Urinary bladder (tissue), 4 donors: Measurements from ENCODE around the gene SCGN. TPM values are rescaled to one million over a fixed set of nuclear protein-coding genes. Genes with fewer than 3 reads are reported as not detected.

Source experiments
- DNase-seq: peaks from one replicate; pipeline ENCODE4 v3.0.0-alpha.2; 2015; ENCODE audit errors: extremely low spot score
- H3K27ac ChIP-seq: one replicate; pipeline ENCODE4 v1.5.1; 2013; ENCODE audit warnings: low read depth, mild to moderate bottlenecking, moderate library complexity
- H3K36me3 ChIP-seq: one replicate; pipeline ENCODE4 v1.6.1; 2013; ENCODE audit warnings: mild to moderate bottlenecking, moderate library complexity; ENCODE audit not compliant: insufficient read depth
- H3K4me1 ChIP-seq: one replicate; pipeline ENCODE4 v1.6.1; 2013; ENCODE audit warnings: mild to moderate bottlenecking, moderate library complexity; ENCODE audit not compliant: insufficient read depth
- H3K4me3 ChIP-seq: one replicate; pipeline ENCODE4 v1.5.1; 2013; ENCODE audit warnings: low read depth, low read length
- WGBS: extraction: QIAGEN DNeasy Blood & Tissue Kit; methylation state at CpG from one replicate; pipeline ENCODE4 v1.1.7; 2013; 5-methylcytosine and 5-hydroxymethylcytosine counted together
- polyA plus RNA-seq: library from polyadenylated mRNA; stranded (reverse); fragments of 200-250 nt; gene quantifications from one replicate; pipeline ENCODE4 v1.2.3, GENCODE V29; 2013
- total RNA-seq: library from RNA; depleted of rRNA; stranded (reverse); fragments of >200 nt; gene quantifications from one replicate; pipeline ENCODE4 v1.2.3, GENCODE V29; 2014
- donor health status: healthy with polysubstance abuse.
- donor health status: healthy.

SCGN gene
- total and polyA plus RNA-seq, 2 donors = 0.09 to 0.21 TPM

GRCh38 chr6:25682324-25682723 is 30.3 kb downstream of the SCGN start:
- no peak for DNase-seq
- no peaks in the 10 kb centered on the region for H3K4me1 ChIP-seq
- H3K27ac ChIP-seq = no peak overlapping the region
- H3K36me3 ChIP-seq = no peaks in the 10 kb centered on the region
- WGBS = 60% methylated on average over 4 of the region's 4 CpGs
- H3K4me3 ChIP-seq = no peak overlapping the region

GRCh38 chr6:25684565-25684964 is 32.5 kb downstream of the SCGN start:
- 67% methylated on average over 2 of the region's 2 CpGs for WGBS
- Histone ChIP-seq H3K4me3 (no peak overlapping the region), H3K36me3 (no peaks in the 10 kb centered on the region), H3K27ac (no peak overlapping the region), H3K4me1 (no peaks in the 10 kb centered on the region)
- DNase-seq = no peak

- H3K4me3 ChIP-seq = no peak overlapping the region
- H3K27ac ChIP-seq = no peak overlapping the region
- H3K4me1 ChIP-seq = no peaks in the 10 kb centered on the region
- WGBS = 67% methylated on average over 1 of the region's 1 CpG
- no peaks in the 10 kb centered on the region for H3K36me3 ChIP-seq
- DNase-seq = no peak
Observed at GRCh38 chr6:25685251-25685650, 33.2 kb downstream of the SCGN start.

GRCh38 chr6:25685896-25686295 is 33.9 kb downstream of the SCGN start:
- WGBS = 77% methylated on average over 5 of the region's 5 CpGs
- DNase-seq = no peak
- no peak overlapping the region for H3K4me3 ChIP-seq
- H3K27ac ChIP-seq = no peak overlapping the region
- no peaks in the 10 kb centered on the region for H3K36me3 ChIP-seq
- H3K4me1 ChIP-seq = no peaks in the 10 kb centered on the region

- Histone ChIP-seq H3K27ac (no peak overlapping the region), H3K4me3 (no peak overlapping the region), H3K4me1 (no peaks in the 10 kb centered on the region), H3K36me3 (no peaks in the 10 kb centered on the region)
- no peak for DNase-seq
Observed at GRCh38 chr6:25686856-25687255, 34.8 kb downstream of the SCGN start.

- no peak for DNase-seq
- Histone ChIP-seq H3K27ac (no peak overlapping the region), H3K4me1 (no peaks in the 10 kb centered on the region), H3K36me3 (no peaks in the 10 kb centered on the region), H3K4me3 (no peak overlapping the region)
- 65% methylated on average over 1 of the region's 1 CpG for WGBS
Observed at GRCh38 chr6:25689966-25690365, 38.0 kb downstream of the SCGN start.

- DNase-seq = no peak
- no peaks in the 10 kb centered on the region for H3K36me3 ChIP-seq
- H3K4me3 ChIP-seq = no peak overlapping the region
- H3K27ac ChIP-seq = no peak overlapping the region
- no peaks in the 10 kb centered on the region for H3K4me1 ChIP-seq
- 76% methylated on average over 3 of the region's 3 CpGs for WGBS
Observed at GRCh38 chr6:25691894-25692293, 39.9 kb downstream of the SCGN start.

- 53% methylated on average over 3 of the region's 3 CpGs for WGBS
- no peaks in the 10 kb centered on the region for H3K4me1 ChIP-seq
- H3K4me3 ChIP-seq = no peak overlapping the region
Observed at GRCh38 chr6:25692472-25692871, 40.5 kb downstream of the SCGN start.

GRCh38 chr6:25694366-25694765 is 42.4 kb downstream of the SCGN start:
- H3K4me1 ChIP-seq = no peaks in the 10 kb centered on the region
- H3K27ac ChIP-seq = no peak overlapping the region
- WGBS = 30% methylated on average over 4 of the region's 4 CpGs
- H3K36me3 ChIP-seq = no peaks in the 10 kb centered on the region
- no peak overlapping the region for H3K4me3 ChIP-seq
- no peak for DNase-seq

More at GRCh38 chr6:25692472-25692871, 40.5 kb downstream of the SCGN start:
- no peak overlapping the region for H3K27ac ChIP-seq
- no peak for DNase-seq
- no peaks in the 10 kb centered on the region for H3K36me3 ChIP-seq

- no peaks in the 10 kb centered on the region for H3K4me1 ChIP-seq
- no peak for DNase-seq
- no peaks in the 10 kb centered on the region for H3K36me3 ChIP-seq
- H3K27ac ChIP-seq = no peak overlapping the region
- 79% methylated on average over 2 of the region's 2 CpGs for WGBS
- H3K4me3 ChIP-seq = no peak overlapping the region
Observed at GRCh38 chr6:25695671-25696070, 43.7 kb downstream of the SCGN start.

- Histone ChIP-seq H3K4me3 (no peak overlapping the region), H3K27ac (no peak overlapping the region), H3K4me1 (no peaks in the 10 kb centered on the region), H3K36me3 (no peaks in the 10 kb centered on the region)
- WGBS = 74% methylated on average over 1 of the region's 1 CpG
- no peak for DNase-seq
Observed at GRCh38 chr6:25697537-25698340, 45.7 kb downstream of the SCGN start.

GRCh38 chr6:25698631-25699030 is 46.6 kb downstream of the SCGN start:
- no peak overlapping the region for H3K4me3 ChIP-seq
- no peaks in the 10 kb centered on the region for H3K4me1 ChIP-seq
- H3K27ac ChIP-seq = no peak overlapping the region
- H3K36me3 ChIP-seq = no peaks in the 10 kb centered on the region
- no peak for DNase-seq
- WGBS = 66% methylated on average over 3 of the region's 3 CpGs

- H3K4me1 ChIP-seq = no peaks in the 10 kb centered on the region
- 92% methylated on average over 4 of the region's 4 CpGs for WGBS
Observed at GRCh38 chr6:25699649-25700048, 47.6 kb downstream of the SCGN start.

GRCh38 chr6:25700761-25701160 is 48.7 kb downstream of the SCGN start:
- 54% methylated on average over 2 of the region's 2 CpGs for WGBS
- DNase-seq = no peak

More at GRCh38 chr6:25699649-25700048, 47.6 kb downstream of the SCGN start:
- Histone ChIP-seq H3K4me3 (no peak overlapping the region), H3K27ac (no peak overlapping the region), H3K36me3 (no peaks in the 10 kb centered on the region)
- DNase-seq = no peak

More at GRCh38 chr6:25700761-25701160, 48.7 kb downstream of the SCGN start:
- H3K4me1 ChIP-seq = no peaks in the 10 kb centered on the region
- no peak overlapping the region for H3K27ac ChIP-seq
- H3K36me3 ChIP-seq = no peaks in the 10 kb centered on the region
- H3K4me3 ChIP-seq = no peak overlapping the region
